Measurements from ENCODE around the gene SMAD6. TPM values are rescaled to one million over a fixed set of nuclear protein-coding genes. Genes with fewer than 3 reads are reported as not detected.

The SMAD6 gene
- total and polyA plus RNA-seq, 2 donors (not counting 1 experiment from before 2014, with no cell fraction given), result 0.03 to 0.37 TPM

- H3K4me2 ChIP-seq (replicated peaks; ENCODE audit: low read depth, low read length, poor library complexity, severe bottlenecking), result no peak overlapping the region
Measured at GRCh38 chr15:66723826-66724731, 22.0 kb downstream of the SMAD6 start.

More at GRCh38 chr15:66723826-66724731, 22.0 kb downstream of the SMAD6 start:
- POLR2A ChIA-PET, result interaction anchor here (0.6 kb wide), 1 partner anchor 94 kb away, joined by 4 read pairs; no protein-coding TSS in a partner anchor
- Histone ChIP-seq H3K36me3 (replicated peaks in 1 of 2; ENCODE audit: control extremely low read depth in 1 of 2, control insufficient read depth in 1 of 2, extremely low read depth in 1 of 2, insufficient read depth in 2 of 2, low read length in 1 of 2) (no peaks in the 10 kb centered on the region), H3K4me1 (ENCODE audit: control insufficient read depth in 2 of 2, insufficient read depth in 2 of 2, low read length in 2 of 2) (no peaks in the 10 kb centered on the region), H3K9me3 (ENCODE audit: control extremely low read depth in 1 of 3, control insufficient read depth in 2 of 3, insufficient read depth in 1 of 3, low read length in 2 of 3) (peaks cover 0 to 3% (median 0%) of the 10 kb centered on the region in 3 donors), H4K20me1 (ENCODE audit: control insufficient read depth, insufficient read depth, low read length, poor library complexity, severe bottlenecking) (no peaks in the 10 kb centered on the region), H2AFZ (ENCODE audit: insufficient read depth, low read depth, low read length, poor library complexity, severe bottlenecking) (no peak overlapping the region), H3K79me2 (ENCODE audit: control insufficient read depth, insufficient read depth, low read length) (no peaks in the 10 kb centered on the region), H3K27me3 (replicated peaks in 1 of 4; ENCODE audit: control extremely low read depth in 1 of 4, control insufficient read depth in 3 of 4, insufficient read depth in 4 of 4, low read length in 3 of 4) (peaks cover 0 to 12% (median 5%) of the 10 kb centered on the region in 4 experiments), H3K4me3 (ENCODE audit: control extremely low read depth in 1 of 5, extremely low read depth in 1 of 5, insufficient read depth in 1 of 5, low read depth in 2 of 5, low read length in 4 of 5) (no peak overlapping the region), H3K9ac (ENCODE audit: low read length) (no peak overlapping the region), H3K27ac (ENCODE audit: low read length in 2 of 2) (no peak overlapping the region)
- H3K27ac Mint-ChIP-seq, result no peak overlapping the region
- intact Hi-C loops (cut with micrococcal nuclease), result no loop called here
- CTCF ChIA-PET, result interaction anchor here (0.8 to 1.4 kb wide), 2 partner anchors 10 to 105 kb away, joined by 3 read pairs; no protein-coding TSS in a partner anchor
- TF ChIP-seq EZH2 (IDR thresholded peaks at IDR 0.05; ENCODE audit: borderline replicate concordance, insufficient read depth, low read depth, low read length, poor library complexity, severe bottlenecking) (no peak), CTCF (IDR thresholded peaks at IDR 0.05) (no peak)
- H3K9me3 Mint-ChIP-seq (ENCODE audit: insufficient read depth), result no peaks in the 10 kb centered on the region
- H3K4me1 Mint-ChIP-seq, result no peaks in the 10 kb centered on the region
- ATAC-seq (ENCODE audit: low read depth), result no peak
- WGBS (ENCODE audit: insufficient coverage), result 67% methylated on average over 1 of the region's 1 CpG
- H3K4me3 Mint-ChIP-seq, result no peak overlapping the region
- no peak for DNase-seq
- peaks cover 16% of the 10 kb centered on the region for H3K27me3 Mint-ChIP-seq
